Keratinocyte (primary cell): ENCODE measurements around the gene LIMA1.
A peak's percentile ranks its signal among the peaks of the same experiment; 100 is the strongest.

Experiments
- CTCF ChIP-seq, 3 experiments: IDR thresholded peaks in 1 of 3; conservative IDR thresholded peaks in 1 of 3; optimal IDR thresholded peaks in 1 of 3; 2 replicates in 2 of 3; 3 replicates in 1 of 3; pipeline versions ENCODE3 to v1.5.1; 2011; ENCODE audit warnings: low read length in 3 of 3, mild to moderate bottlenecking in 3 of 3, moderate library complexity in 2 of 3, control low read depth in 1 of 3, inconsistent platforms in 1 of 3; ENCODE audit not compliant: insufficient read depth in 2 of 3; ENCODE audit errors: extremely low read depth in 1 of 3
- EZH2 ChIP-seq: IDR thresholded peaks from one replicate; pipeline ENCODE4 v1.6.1; 2012; ENCODE audit warnings: inconsistent platforms, mild to moderate bottlenecking, low read length, moderate library complexity

- TF ChIP-seq CTCF (optimal IDR thresholded peaks at IDR 0.05 in 1 of 3, IDR thresholded peaks at IDR 0.05 in 1 of 3, conservative IDR thresholded peaks at IDR 0.05 in 1 of 3; ENCODE audit: extremely low read depth in 1 of 3, insufficient read depth in 2 of 3, low read length in 3 of 3) (peak in 1 of 3 experiments; percentile 28), EZH2 (no peak)
These were observed 96.0 kb downstream of the LIMA1 start for GRCh38 chr12:50187084-50187900.
